Effector memory CD8-positive, alpha-beta T cell (primary cell): ENCODE data around the gene PARS2.

Experiments used
- ATAC-seq: fragments of 150-1000 bp; cut with Tn5 transposase; replicated peaks from 2 replicates; pipeline ENCODE4 v1.10.0; 2021; ENCODE audit warnings: mild to moderate bottlenecking, moderate library complexity
- DNase-seq, 3 experiments: peaks; one replicate each; pipeline ENCODE4 v3.0.0; 2021
- H3K27ac Mint-ChIP-seq, 2 donors: one replicate each; pipeline ENCODE4 v1.8.0; 2022; ENCODE audit warnings: mild to moderate bottlenecking in 2 of 2, mixed read lengths in 2 of 2, moderate library complexity in 2 of 2
- H3K27me3 Mint-ChIP-seq, 2 donors: one replicate each; pipeline ENCODE4 v1.8.0; 2022; ENCODE audit warnings: mixed read lengths in 2 of 2
- H3K36me3 Mint-ChIP-seq: one replicate; pipeline ENCODE4 v1.8.0; 2022; ENCODE audit warnings: mild to moderate bottlenecking, moderate library complexity, mixed read lengths; ENCODE audit not compliant: insufficient read depth
- H3K4me1 Mint-ChIP-seq, 2 donors: one replicate each; pipeline ENCODE4 v1.8.0; 2022; ENCODE audit warnings: low read depth in 2 of 2, mixed read lengths in 2 of 2
- H3K4me3 Mint-ChIP-seq, 2 donors: one replicate each; pipeline ENCODE4 v1.8.0; 2022; ENCODE audit warnings: mild to moderate bottlenecking in 2 of 2, mixed read lengths in 2 of 2, moderate library complexity in 2 of 2
- H3K9me3 Mint-ChIP-seq, 2 donors: one replicate each; pipeline ENCODE4 v1.8.0; 2022; ENCODE audit warnings: mixed read lengths in 2 of 2

Gene PARS2

DNA sequence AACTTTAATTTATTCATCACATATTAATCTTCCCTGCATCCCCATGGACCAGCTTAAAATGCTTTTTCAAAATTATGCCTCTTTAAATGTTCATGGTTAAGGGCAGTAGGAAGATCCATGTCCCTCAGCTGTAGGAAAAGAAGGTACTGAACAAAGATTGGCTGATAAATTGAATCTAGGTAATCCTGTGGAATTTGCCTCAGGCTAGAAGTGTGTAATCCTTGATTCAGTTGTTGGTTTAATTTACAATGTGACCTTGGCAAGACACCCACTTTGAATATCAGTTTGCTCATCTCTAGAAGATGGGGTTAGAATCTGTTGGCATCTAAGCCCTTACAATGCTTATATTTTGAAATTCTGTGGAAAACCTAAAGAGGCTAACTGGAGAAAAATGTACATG is 42.6 kb downstream of the PARS2 start:
- H3K36me3 Mint-ChIP-seq: peaks cover 46% of the 10 kb centered on the region
- H3K4me1 Mint-ChIP-seq: peaks cover 9 to 25% of the 10 kb centered on the region in 2 donors
- no peak overlapping the region for H3K27ac Mint-ChIP-seq
- ATAC-seq (no peak), DNase-seq (no peak)
- no peak overlapping the region for H3K4me3 Mint-ChIP-seq
- no peaks in the 10 kb centered on the region for H3K27me3 Mint-ChIP-seq
- H3K9me3 Mint-ChIP-seq: no peaks in the 10 kb centered on the region

- ATAC-seq: no peak
Observed at GRCh38 chr1:54716299-54717047, 47.9 kb downstream of the PARS2 start.

GRCh38 chr1:54715493-54716298 is 48.6 kb downstream of the PARS2 start, which contains the start of gene TTC4:
TTC4 (plus strand) TSS chr1:54715861; CDS start chr1:54715909, 48 bp downstream.
- peaks cover 22 to 32% of the 10 kb centered on the region in 2 donors for H3K4me1 Mint-ChIP-seq
- ATAC-seq (peak; percentile 96), DNase-seq (peak; percentile 76 to 88 (median 80))
- H3K4me3 Mint-ChIP-seq: peak within 1 kb of the TSS; percentile 88 to 91
- H3K36me3 Mint-ChIP-seq: peaks cover 16% of the 10 kb centered on the region
- H3K9me3 Mint-ChIP-seq: no peaks in the 10 kb centered on the region
- peaks cover 0 to under 1% of the 10 kb centered on the region in 2 donors for H3K27me3 Mint-ChIP-seq
- H3K27ac Mint-ChIP-seq: peak within 1 kb of the TSS; percentile 22 to 38

More at GRCh38 chr1:54716299-54717047, 47.9 kb downstream of the PARS2 start:
- Mint-ChIP-seq H3K36me3 (peaks cover 19% of the 10 kb centered on the region), H3K4me1 (peaks cover 22 to 32% of the 10 kb centered on the region in 2 donors), H3K27ac (peak overlapping the region; percentile 22 to 38), H3K27me3 (no peaks in the 10 kb centered on the region), H3K9me3 (no peaks in the 10 kb centered on the region), H3K4me3 (peak overlapping the region; percentile 88 to 91)
- DNase-seq: no peak

DNA sequence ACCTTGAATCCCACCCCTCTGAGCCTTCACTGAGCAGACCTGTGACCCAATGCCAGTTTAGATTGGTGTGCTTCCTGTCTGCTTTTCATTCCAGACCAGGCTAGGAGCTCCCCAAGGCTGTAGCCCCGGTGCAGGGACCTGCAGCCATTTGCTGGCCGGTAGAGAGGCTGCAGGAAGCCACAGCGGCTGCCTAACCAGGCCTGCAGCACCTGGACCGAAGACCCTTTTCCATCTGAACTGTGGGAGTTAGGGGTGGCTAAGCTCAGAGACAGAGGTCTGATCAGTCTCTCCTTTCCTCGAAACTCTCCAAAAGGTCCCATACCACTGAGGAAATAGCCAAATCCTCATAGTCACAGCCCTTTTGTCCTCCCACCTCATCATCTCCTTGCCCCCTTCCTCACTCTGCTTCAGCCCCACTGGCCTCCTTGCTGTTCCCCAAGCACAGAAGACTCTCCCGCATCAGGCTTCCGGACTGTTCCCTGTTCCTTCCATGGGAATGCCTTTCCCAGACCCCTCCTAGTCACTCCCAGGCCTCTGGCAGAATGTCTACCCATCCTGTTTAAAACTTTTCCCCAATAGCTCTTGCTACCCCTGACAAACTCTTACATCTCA is 49.3 kb downstream of the PARS2 start:
- Mint-ChIP-seq H3K27ac (peak overlapping the region; percentile 22 to 38), H3K27me3 (peaks cover 0 to 7% of the 10 kb centered on the region in 2 donors), H3K9me3 (no peaks in the 10 kb centered on the region), H3K36me3 (peaks cover 12% of the 10 kb centered on the region), H3K4me1 (peaks cover 22 to 32% of the 10 kb centered on the region in 2 donors), H3K4me3 (peak overlapping the region; percentile 88 to 91)
- ATAC-seq (no peak), DNase-seq (no peak)

DNA sequence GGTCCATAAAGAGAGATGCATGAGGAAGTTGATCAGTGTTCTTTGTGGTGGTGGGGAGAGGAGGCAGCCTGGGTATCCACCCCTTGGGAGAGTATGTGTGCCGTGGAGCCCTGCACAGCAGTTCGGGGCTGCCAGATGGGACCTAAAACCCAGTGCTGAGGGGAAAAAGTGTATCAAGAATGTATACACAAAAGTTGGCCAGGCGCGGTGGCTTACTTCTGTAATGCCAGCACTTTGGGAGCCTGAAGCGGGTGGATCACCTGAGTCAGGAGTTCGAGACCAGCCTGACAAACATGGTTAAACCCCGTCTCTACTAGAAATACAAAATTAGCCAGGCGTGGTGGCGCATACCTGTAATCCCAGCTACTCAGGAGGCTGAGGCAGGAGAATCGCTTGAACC is 52.8 kb downstream of the PARS2 start:
- H3K4me3 Mint-ChIP-seq: no peak overlapping the region
- no peaks in the 10 kb centered on the region for H3K36me3 Mint-ChIP-seq
- no peak overlapping the region for H3K27ac Mint-ChIP-seq
- H3K4me1 Mint-ChIP-seq: peaks cover 11 to 12% of the 10 kb centered on the region in 2 donors
- H3K27me3 Mint-ChIP-seq: peaks cover 17 to 31% of the 10 kb centered on the region in 2 donors
- no peaks in the 10 kb centered on the region for H3K9me3 Mint-ChIP-seq
- no peak for DNase-seq
- ATAC-seq: no peak

- DNase-seq: no peak
- Mint-ChIP-seq H3K27me3 (peaks cover 17 to 36% of the 10 kb centered on the region in 2 donors), H3K9me3 (no peaks in the 10 kb centered on the region), H3K4me1 (peaks cover 5% of the 10 kb centered on the region in 2 donors), H3K4me3 (no peak overlapping the region), H3K27ac (no peak overlapping the region), H3K36me3 (no peaks in the 10 kb centered on the region)
- no peak for ATAC-seq
Observed at GRCh38 chr1:54710841-54711240, 53.5 kb downstream of the PARS2 start.

DNA sequence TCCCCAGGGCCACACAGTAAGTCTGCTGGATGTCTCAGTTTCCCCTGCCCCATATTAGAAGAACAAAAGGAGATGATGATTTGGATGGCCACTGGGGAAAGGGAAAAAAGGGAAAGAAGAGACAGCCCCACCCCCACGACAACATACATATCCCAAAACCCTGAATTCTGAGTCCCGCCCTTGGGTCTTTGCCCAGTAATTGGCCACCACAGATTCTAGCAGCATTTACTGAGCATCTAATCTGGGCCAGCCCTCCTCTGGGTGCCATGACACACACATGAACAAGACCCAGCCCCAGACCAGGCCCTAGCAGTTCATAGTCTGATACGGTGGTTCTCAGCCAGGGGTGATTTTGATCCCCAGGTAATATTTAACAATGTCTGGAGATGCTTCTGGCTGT is 53.9 kb downstream of the PARS2 start:
- DNase-seq (no peak), ATAC-seq (no peak)
- peaks cover 17 to 40% of the 10 kb centered on the region in 2 donors for H3K27me3 Mint-ChIP-seq
- H3K9me3 Mint-ChIP-seq: no peaks in the 10 kb centered on the region
- H3K36me3 Mint-ChIP-seq: no peaks in the 10 kb centered on the region
- H3K27ac Mint-ChIP-seq: peak overlapping the region in 1 of 2 donors; percentile 39
- peaks cover 4% of the 10 kb centered on the region in 2 donors for H3K4me1 Mint-ChIP-seq
- no peak overlapping the region for H3K4me3 Mint-ChIP-seq

GRCh38 chr1:54709547-54710292 is 54.6 kb downstream of the PARS2 start:
- Mint-ChIP-seq H3K36me3 (no peaks in the 10 kb centered on the region), H3K27me3 (peaks cover 17 to 46% of the 10 kb centered on the region in 2 donors), H3K4me3 (no peak overlapping the region), H3K4me1 (no peaks in the 10 kb centered on the region), H3K9me3 (no peaks in the 10 kb centered on the region), H3K27ac (peak overlapping the region in 1 of 2 donors; percentile 39)
- no peak for DNase-seq
- no peak for ATAC-seq

DNA sequence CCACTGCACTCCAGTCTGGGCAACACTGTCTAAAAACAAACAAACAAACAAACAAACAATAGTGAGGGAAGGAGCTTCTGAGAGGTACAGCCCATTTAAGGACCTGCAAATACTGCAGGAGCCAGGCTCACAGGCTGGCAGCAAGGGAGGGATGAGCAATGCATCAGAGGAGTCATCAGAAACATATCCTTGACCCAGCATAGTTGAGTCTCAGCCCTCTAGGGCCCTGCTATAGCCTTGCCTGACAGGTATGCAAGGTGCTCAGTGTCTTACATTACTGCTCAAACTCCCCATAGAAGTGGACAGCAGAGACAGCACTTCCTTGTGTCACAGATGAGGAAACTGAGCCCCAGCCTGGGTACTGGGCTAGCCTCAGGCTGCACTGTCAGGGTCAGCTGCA is 55.9 kb downstream of the PARS2 start:
- Mint-ChIP-seq H3K9me3 (no peaks in the 10 kb centered on the region), H3K36me3 (no peaks in the 10 kb centered on the region), H3K4me1 (no peaks in the 10 kb centered on the region), H3K27ac (no peak overlapping the region), H3K27me3 (peaks cover 17 to 52% of the 10 kb centered on the region in 2 donors), H3K4me3 (no peak overlapping the region)
- no peak for DNase-seq
- no peak for ATAC-seq
